NCI-H2196 (cell line): ENCODE results near the gene PSME4.

Source experiments
- DNase-seq: peaks from one replicate; lab custom pipeline; 2025; ENCODE audit not compliant: unreplicated experiment; lab: John Stamatoyannopoulos, UW

Gene PSME4, protein sequence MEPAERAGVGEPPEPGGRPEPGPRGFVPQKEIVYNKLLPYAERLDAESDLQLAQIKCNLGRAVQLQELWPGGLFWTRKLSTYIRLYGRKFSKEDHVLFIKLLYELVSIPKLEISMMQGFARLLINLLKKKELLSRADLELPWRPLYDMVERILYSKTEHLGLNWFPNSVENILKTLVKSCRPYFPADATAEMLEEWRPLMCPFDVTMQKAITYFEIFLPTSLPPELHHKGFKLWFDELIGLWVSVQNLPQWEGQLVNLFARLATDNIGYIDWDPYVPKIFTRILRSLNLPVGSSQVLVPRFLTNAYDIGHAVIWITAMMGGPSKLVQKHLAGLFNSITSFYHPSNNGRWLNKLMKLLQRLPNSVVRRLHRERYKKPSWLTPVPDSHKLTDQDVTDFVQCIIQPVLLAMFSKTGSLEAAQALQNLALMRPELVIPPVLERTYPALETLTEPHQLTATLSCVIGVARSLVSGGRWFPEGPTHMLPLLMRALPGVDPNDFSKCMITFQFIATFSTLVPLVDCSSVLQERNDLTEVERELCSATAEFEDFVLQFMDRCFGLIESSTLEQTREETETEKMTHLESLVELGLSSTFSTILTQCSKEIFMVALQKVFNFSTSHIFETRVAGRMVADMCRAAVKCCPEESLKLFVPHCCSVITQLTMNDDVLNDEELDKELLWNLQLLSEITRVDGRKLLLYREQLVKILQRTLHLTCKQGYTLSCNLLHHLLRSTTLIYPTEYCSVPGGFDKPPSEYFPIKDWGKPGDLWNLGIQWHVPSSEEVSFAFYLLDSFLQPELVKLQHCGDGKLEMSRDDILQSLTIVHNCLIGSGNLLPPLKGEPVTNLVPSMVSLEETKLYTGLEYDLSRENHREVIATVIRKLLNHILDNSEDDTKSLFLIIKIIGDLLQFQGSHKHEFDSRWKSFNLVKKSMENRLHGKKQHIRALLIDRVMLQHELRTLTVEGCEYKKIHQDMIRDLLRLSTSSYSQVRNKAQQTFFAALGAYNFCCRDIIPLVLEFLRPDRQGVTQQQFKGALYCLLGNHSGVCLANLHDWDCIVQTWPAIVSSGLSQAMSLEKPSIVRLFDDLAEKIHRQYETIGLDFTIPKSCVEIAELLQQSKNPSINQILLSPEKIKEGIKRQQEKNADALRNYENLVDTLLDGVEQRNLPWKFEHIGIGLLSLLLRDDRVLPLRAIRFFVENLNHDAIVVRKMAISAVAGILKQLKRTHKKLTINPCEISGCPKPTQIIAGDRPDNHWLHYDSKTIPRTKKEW (N-terminal part only)

GRCh38 chr2:53970724-53971602 lies at the start of gene PSME4:
Gene PSME4, minus strand, starts transcription at chr2:53970993. Its CDS starts 209 bp downstream, at chr2:53970784.
- DNase-seq = peak; percentile 71

GRCh38 chr2:54015798-54016699 lies 45.3 kb upstream of the PSME4 start:
- DNase-seq = no peak

- no peak for DNase-seq
These were observed 43.2 kb upstream of the PSME4 start for GRCh38 chr2:54013996-54014395.

DNA sequence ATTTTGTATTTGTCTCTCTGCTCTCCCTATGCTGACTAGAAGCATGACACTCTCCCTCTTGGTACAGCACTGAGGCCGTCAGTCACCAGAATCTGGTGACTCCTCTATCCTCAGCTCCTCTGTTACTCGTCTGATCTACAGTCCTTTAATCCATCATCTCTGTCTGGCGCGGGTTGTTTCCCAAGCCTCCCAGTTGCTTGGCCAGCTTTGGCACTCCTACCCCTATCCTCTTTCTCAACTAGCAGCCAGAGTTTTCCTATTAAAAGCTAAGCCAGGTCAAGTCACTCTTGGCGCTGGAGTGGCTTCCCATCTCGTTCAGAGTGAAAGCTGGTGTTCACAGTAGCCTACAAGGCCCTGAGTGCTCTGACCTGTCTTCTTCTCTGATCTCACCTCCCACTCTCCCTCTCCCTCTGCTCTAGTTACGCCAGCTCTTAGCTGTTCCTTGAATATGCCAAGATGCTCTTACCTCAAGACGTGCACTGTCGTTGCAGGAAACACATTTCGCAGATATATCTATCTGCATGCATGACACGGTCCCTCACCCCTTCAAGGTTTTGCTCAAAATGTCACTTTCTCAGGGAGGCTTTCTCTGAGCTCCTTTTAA lies 41.8 kb upstream of the PSME4 start:
- no peak for DNase-seq

DNA sequence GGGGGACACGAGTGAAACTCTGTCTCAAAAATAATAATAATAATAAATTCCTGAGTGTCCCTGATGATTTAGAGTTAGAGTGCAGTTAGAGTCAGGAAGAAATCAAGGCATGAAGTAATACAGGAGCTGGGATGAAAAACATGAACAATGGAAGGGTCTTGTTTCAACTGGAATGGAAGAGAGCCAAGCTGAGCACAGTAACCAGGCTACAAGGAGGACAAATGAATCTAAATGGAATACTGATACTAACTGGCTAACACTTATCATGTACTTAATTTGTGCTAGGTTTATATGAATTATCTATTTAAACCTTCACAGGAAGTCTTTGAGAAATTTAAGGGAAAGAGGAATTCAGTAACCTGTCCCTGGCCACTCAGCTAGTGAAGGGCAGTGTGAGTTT lies 38.8 kb upstream of the PSME4 start:
- no peak for DNase-seq

DNA sequence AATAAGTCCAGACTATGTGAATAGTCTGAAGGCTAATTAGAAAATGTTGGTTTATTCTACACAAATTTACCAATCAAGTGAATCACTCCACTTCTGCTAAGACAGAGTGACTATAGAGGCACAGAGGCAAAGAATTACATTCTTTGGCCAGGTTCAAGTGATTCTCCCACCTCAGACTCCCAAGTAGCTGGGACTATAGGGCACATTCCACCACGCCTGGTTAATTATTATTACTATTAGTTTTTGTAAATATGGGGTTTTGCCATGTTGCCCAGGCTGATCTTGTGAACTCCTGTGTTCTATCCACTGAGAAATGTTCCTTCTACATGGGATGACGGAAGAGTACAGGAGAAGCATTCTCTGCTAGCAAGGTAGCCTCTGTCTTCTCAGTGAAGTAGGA lies 37.6 kb upstream of the PSME4 start:
- no peak for DNase-seq

DNA sequence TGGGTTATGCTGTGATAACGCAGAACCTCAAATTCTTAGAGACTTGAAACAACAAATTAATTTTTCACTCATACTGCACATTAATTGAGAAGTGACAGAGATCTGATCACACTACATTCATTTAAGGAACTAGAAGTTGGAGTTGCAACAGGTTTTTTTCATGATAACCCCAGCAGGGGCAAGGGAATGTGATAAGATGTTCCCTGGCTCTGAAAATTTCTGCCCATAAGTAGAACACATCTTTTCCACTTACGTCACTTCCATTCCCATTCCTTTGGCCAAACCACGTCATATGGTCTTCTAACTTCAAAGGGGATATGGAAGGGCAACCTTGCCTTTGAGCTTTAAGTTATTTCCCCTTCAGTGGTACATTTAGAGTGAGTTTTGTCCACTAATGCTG lies 29.7 kb upstream of the PSME4 start:
- DNase-seq = no peak

DNA sequence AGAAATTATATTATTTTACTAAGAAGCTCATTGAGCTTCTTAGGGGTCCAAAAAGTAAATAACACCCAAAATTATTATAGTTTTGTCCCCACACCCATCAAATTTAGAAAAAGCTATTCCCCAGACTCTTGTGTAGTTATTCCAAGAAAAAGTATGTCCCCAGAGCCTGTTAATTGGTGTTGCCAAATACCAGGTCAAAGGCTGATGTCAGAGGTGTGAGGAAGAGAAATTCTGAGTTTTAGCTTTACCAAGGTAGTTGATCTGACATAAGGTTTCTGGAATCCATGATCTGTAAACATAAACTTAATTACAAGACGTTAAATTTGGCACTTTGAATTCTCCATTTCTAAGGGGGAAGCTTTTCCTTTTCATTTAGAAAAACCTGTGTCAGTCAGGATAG lies 29.3 kb upstream of the PSME4 start:
- no peak for DNase-seq

DNA sequence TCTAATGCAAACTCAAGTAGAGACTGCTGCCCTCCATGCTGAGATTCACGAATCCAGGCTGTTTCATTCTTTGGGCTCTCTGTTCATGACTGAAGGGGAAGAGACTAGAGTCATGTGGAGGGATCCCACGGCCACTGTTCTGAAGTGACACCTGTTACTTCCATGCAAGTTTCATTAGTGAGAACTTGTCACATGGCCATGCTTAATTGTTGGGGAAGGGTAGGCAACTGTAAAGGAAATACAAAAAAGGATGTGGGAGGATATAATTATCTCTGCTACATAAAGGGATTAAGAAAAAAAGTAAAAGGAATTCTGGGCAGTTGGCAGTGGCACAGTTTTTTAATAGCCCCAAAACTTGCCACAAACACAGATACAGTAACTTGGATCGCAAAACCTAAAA lies 28.0 kb upstream of the PSME4 start:
- DNase-seq = no peak

DNA sequence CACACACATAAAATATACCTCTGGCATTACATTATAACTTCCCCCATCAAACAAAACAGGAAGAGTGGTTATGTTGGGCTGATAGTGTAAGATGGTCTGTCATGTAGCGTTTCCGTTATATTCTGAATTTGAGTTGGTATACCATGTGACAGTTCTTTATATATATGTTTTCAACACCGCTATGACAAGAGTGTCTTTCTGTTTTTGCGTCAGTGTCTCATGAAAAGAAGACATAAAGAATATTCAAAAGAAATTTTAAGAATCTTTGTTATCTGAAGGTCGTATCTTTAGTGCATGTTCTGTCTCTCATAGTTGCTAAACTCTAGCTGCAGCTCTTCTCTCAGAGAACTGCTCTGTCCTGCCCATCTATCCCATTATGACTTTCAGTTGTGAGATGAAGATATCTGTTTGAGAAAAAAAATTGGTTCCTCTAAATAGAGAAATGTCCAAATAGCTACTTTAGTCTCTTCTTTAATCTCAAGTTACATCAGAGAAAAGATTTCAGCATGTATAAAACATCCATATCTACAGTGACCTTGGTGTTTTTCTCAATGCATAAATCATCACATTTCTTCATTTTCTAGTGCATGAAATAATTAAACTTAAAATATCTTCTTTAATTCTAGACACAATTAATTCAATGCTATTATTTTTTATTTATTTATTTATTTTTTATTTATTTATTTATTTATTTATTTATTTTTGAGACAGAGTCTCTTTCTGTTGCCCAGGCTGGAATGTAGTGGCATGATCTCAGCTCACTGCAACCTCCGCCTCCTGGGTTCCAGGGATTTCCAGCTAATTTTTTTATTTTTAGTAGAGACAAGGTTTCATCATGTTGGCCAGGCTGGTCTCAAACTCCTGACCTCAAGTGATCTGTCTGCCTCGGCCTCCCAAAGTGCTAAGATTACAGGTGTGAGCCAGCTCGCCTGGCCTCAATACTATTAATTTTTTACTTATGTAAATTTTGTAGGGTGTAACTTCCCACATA lies 24.3 kb upstream of the PSME4 start:
- no peak for DNase-seq

GRCh38 chr2:53991948-53992347 lies 21.2 kb upstream of the PSME4 start:
- DNase-seq = no peak

DNA sequence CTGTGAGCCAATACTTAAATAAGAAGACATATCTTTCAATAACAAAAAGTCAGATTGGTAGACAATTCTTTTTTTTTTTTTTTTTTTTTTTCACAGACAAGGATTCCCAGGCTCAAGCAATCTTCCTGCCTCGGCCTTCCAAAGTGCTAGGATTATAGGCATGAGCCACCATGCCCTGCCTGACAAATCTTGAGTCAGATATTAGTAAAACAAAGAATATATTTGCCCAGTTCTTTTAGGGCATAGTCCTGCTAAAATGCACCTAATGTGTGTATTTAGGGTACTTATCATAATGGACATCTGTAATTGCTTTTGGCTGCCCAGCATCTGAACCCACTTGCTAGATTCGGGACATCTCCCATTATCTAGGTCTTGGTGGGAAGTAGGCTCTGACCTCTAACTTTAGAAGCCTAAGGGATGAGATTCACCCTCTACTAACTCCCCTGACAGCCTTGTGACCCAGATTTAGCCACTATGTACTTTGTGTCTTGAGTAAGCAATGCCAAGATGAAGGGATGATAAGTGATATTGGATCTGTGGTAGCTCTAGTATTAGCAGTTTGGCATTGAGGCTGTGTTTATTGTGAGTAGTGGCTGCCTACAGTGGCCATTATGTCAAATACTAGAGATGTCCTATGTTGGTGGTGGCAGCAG lies 18.5 kb upstream of the PSME4 start:
- no peak for DNase-seq

DNA sequence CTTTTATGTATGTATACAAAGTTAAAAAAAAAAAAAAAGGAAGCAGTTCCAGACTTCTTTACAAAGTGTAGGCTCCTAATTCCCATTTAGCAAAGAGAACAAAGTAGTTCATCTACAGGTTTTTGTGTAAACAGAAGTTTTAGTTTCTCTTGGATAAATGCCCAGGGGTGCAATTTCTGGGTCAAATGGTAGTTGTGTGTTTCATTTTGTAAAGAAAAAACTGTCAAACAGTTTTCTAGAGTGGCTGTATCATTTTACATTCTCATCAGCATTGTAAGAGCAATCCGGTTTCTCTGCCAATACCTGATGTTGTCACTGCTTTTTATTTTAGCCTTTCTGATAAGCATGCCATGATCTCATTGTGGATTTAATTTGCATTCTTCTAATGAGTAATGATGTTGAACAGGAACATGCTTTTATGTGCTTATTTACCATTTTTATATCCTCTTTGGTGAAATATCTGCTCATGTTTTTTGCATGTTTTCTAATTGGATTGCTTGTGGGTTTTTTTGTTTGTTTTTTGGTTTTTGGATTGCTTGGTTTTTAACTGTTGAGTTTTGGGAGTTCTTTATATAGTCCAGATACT lies 16.6 kb upstream of the PSME4 start:
- DNase-seq = peak; percentile 76

DNA sequence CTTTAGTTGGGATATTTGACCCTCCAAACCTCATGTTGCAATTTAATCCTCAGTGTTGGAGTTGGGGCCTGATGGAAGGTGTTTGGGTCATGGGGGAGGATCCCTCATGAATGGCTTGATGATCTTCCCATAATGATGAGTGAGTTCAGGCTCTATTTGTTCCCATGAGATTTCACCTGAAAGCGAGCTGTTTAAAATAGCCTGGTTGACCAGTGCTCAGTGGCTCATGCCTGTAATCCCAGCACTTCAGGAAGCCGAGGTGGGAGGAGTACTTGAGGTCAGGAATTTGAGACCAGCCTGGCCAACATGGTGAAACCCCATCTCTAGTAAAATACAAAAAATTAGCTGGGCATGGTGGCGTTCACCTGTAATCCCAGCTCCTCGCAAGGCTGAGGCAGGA lies 14.9 kb upstream of the PSME4 start:
- no peak for DNase-seq

GRCh38 chr2:53969968-53970723 lies 647 bp downstream of the PSME4 start:
- no peak for DNase-seq

DNA sequence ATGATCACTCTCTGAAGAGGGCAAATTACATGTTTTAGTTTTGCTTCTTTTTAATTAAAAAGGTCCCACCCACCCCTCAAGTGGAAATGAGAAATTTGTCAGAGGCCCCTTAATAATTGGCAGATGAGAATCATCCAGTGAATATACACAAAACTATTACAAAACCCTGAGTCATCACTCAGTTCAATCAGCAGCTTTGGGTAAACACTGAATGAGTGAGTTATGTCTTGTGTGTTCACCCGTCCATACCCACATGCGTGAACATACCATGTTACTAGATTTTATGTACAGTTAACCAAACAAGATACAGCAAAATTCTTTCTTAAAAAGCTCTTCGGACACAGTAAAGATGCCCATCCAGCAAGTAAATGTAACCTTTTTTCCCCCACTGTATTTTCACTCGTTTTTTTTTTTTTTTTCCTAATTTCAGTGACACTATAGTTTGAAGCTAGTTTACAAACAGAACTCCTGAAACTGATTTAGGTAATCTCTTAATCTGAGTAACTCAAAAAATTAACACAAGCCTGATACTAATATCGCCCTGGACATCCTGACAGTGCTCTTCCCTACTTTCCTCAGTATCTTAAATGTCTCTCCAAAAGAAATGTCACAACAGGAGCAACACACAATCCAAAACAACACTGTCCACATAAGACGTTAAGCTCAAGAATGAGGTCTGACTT lies 1.4 kb downstream of the PSME4 start:
- no peak for DNase-seq
